Breast epithelium (tissue), 3 donors: Measurements from ENCODE around the gene GFRA1.

Experiments
- CTCF ChIP-seq, 3 donors: fragments of 450-650 bp; IDR thresholded peaks; one replicate each; pipeline ENCODE4 v1.5.1; 2016 to 2017; ENCODE audit warnings: antibody characterized with exemption in 3 of 3, mild to moderate bottlenecking in 3 of 3, moderate library complexity in 3 of 3
- POLR2A ChIP-seq: fragments of 450-650 bp; IDR thresholded peaks from one replicate; pipeline ENCODE4 v1.6.1; 2016; ENCODE audit warnings: antibody characterized with exemption, mild to moderate bottlenecking, moderate library complexity
- POLR2AphosphoS5 ChIP-seq, 3 donors: sonication (generic); formaldehyde crosslinking; IDR thresholded peaks; one replicate each; pipeline ENCODE4 v1.6.1; 2017; ENCODE audit warnings: antibody characterized with exemption in 3 of 3

GRCh38 chr10:116195039-116195438, 78.0 kb downstream of the GFRA1 start:
- no peak for TF ChIP-seq POLR2A
- TF ChIP-seq CTCF (IDR thresholded peaks at IDR 0.05), result no peak
- no peak for TF ChIP-seq POLR2AphosphoS5 (IDR thresholded peaks at IDR 0.05)
